Mesodermal cell (in vitro differentiated cells): ENCODE results near the gene ISCU.
"Not testable (repeated sequence)": the region's sequence is repeated elsewhere in the genome, so short reads cannot be mapped to it uniquely, and the experiment has no call there.

Experiments
- H3K27ac ChIP-seq: 2 replicates; pipeline ENCODE4 v1.7.0; 2013; ENCODE audit warnings: mild to moderate bottlenecking, low read depth, low read length, moderate library complexity; ENCODE audit not compliant: severe bottlenecking
- H3K36me3 ChIP-seq: 2 replicates; pipeline ENCODE4 v1.7.1; 2013; ENCODE audit warnings: mild to moderate bottlenecking, low read length, moderate library complexity; ENCODE audit not compliant: control insufficient read depth, insufficient read depth
- H3K4me1 ChIP-seq: one replicate; pipeline ENCODE4 v1.7.1; 2013; ENCODE audit warnings: mild to moderate bottlenecking, low read length; ENCODE audit not compliant: insufficient read depth, control insufficient read depth, poor library complexity, severe bottlenecking
- H3K4me3 ChIP-seq: 2 replicates; pipeline ENCODE4 v1.7.0; 2013; ENCODE audit warnings: low read length, control low read depth, mild to moderate bottlenecking; ENCODE audit not compliant: insufficient read depth, poor library complexity, severe bottlenecking; ENCODE audit errors: extremely low read depth
- H3K9me3 ChIP-seq: 2 replicates; pipeline ENCODE4 v1.7.1; 2013; ENCODE audit warnings: mild to moderate bottlenecking, low read length, moderate library complexity; ENCODE audit not compliant: control insufficient read depth
- WGBS, 2 experiments: methylation state at CpG; one replicate each; pipeline ENCODE4 v1.1.5; 2013; ENCODE audit warnings: missing lambda C conversion rate in 2 of 2; ENCODE audit not compliant: insufficient coverage in 2 of 2; 5-methylcytosine and 5-hydroxymethylcytosine counted together

The ISCU gene

GRCh38 chr12:108547686-108548085 is 14.7 kb upstream of the ISCU start:
- Histone ChIP-seq H3K36me3 (peaks cover 64% of the 10 kb centered on the region), H3K4me3 (no peak overlapping the region), H3K27ac (no peak overlapping the region), H3K4me1 (no peaks in the 10 kb centered on the region), H3K9me3 (no peaks in the 10 kb centered on the region)
- WGBS, 2 experiments = 94 to 98% methylated on average over 8 to 9 of the region's 9 CpGs

GRCh38 chr12:108548954-108549521 is 13.4 kb upstream of the ISCU start:
- Histone ChIP-seq H3K4me3 (no peak overlapping the region), H3K36me3 (peaks cover 56% of the 10 kb centered on the region)
- 80 to 100% methylated on average over 4 to 5 of the region's 7 CpGs for WGBS, 2 experiments

GRCh38 chr12:108551535-108551934 is 10.9 kb upstream of the ISCU start:
- H3K36me3 ChIP-seq = peaks cover 45% of the 10 kb centered on the region
- H3K9me3 ChIP-seq = no peaks in the 10 kb centered on the region
- no CpG with 5 or more reads among the region's 5 CpGs for WGBS, 2 experiments
- H3K4me1 ChIP-seq = no peaks in the 10 kb centered on the region
- H3K4me3 ChIP-seq = no peak overlapping the region
- H3K27ac ChIP-seq = no peak overlapping the region

More at GRCh38 chr12:108548954-108549521, 13.4 kb upstream of the ISCU start:
- H3K9me3 ChIP-seq = no peaks in the 10 kb centered on the region
- no peaks in the 10 kb centered on the region for H3K4me1 ChIP-seq
- no peak overlapping the region for H3K27ac ChIP-seq

- WGBS, 2 experiments = 90 to 91% methylated on average over 4 to 5 of the region's 5 CpGs
- Histone ChIP-seq H3K4me3 (no peak overlapping the region), H3K4me1 (no peaks in the 10 kb centered on the region), H3K27ac (no peak overlapping the region), H3K9me3 (no peaks in the 10 kb centered on the region), H3K36me3 (peaks cover 41% of the 10 kb centered on the region)
Observed at GRCh38 chr12:108553799-108554198, 8.6 kb upstream of the ISCU start.

- H3K27ac ChIP-seq, H3K4me1 ChIP-seq, H3K4me3 ChIP-seq, H3K9me3 ChIP-seq: not testable (repeated sequence)
- 91 to 94% methylated on average over 7 of the region's 9 CpGs for WGBS, 2 experiments
- H3K36me3 ChIP-seq = peaks cover 42% of the 10 kb centered on the region
Observed at GRCh38 chr12:108555383-108555782, 7.0 kb upstream of the ISCU start.

GRCh38 chr12:108559007-108559655 is 3.3 kb upstream of the ISCU start:
- Histone ChIP-seq H3K4me3 (no peak overlapping the region), H3K27ac (no peak overlapping the region), H3K9me3 (no peaks in the 10 kb centered on the region), H3K36me3 (peaks cover 41% of the 10 kb centered on the region), H3K4me1 (peaks cover 3% of the 10 kb centered on the region)
- 97 to 98% methylated on average over 12 of the region's 14 CpGs for WGBS, 2 experiments

GRCh38 chr12:108559748-108560147 is 2.6 kb upstream of the ISCU start:
- H3K9me3 ChIP-seq = no peaks in the 10 kb centered on the region
- H3K4me3 ChIP-seq = peak overlapping the region; percentile 98
- peaks cover 3% of the 10 kb centered on the region for H3K4me1 ChIP-seq
- no peak overlapping the region for H3K27ac ChIP-seq
- peaks cover 47% of the 10 kb centered on the region for H3K36me3 ChIP-seq
- 52 to 92% methylated on average over 1 to 2 of the region's 3 CpGs for WGBS, 2 experiments

- Histone ChIP-seq H3K4me3 (peak overlapping the region; percentile 98), H3K4me1 (peaks cover 3% of the 10 kb centered on the region), H3K27ac (peak overlapping the region; percentile 99), H3K9me3 (no peaks in the 10 kb centered on the region), H3K36me3 (peaks cover 52% of the 10 kb centered on the region)
- WGBS, 2 experiments = 0% methylated on average over 6 to 8 of the region's 12 CpGs
Observed at GRCh38 chr12:108560321-108560721, 2.1 kb upstream of the ISCU start.

GRCh38 chr12:108560752-108561719 is 1.4 kb upstream of the ISCU start, which contains the start of gene SART3:
Gene SART3 (minus strand): TSS chr12:108561173. CDS start chr12:108561154, 19 bp downstream.
- H3K9me3 ChIP-seq = no peaks in the 10 kb centered on the region
- H3K36me3 ChIP-seq = peaks cover 52% of the 10 kb centered on the region
- peaks cover 3% of the 10 kb centered on the region for H3K4me1 ChIP-seq
- H3K27ac ChIP-seq = peak within 1 kb of the TSS; percentile 99
- 0% methylated on average over 39 to 43 of the region's 57 CpGs for WGBS, 2 experiments
- H3K4me3 ChIP-seq = peak within 1 kb of the TSS; percentile 98

GRCh38 chr12:108561852-108562347 is 496 bp upstream of the ISCU start:
- H3K27ac ChIP-seq = peak overlapping the region; percentile 99

More at GRCh38 chr12:108561852-108562347, 496 bp upstream of the ISCU start:
- Histone ChIP-seq H3K4me3 (peak overlapping the region; percentile 98), H3K36me3 (peaks cover 54% of the 10 kb centered on the region), H3K4me1 (peaks cover 3% of the 10 kb centered on the region), H3K9me3 (no peaks in the 10 kb centered on the region)
- WGBS, 2 experiments = 0 to 2% methylated on average over 19 of the region's 20 CpGs
